HG02852 (cell line): ENCODE results near the gene C12orf76.

Experiments
- ATAC-seq: cut with Tn5 transposase; IDR thresholded peaks from one replicate; pipeline ENCODE4 v1.9.1; 2021; ENCODE audit warnings: mild to moderate bottlenecking, moderate library complexity; ENCODE audit not compliant: unreplicated experiment

Gene C12orf76

DNA sequence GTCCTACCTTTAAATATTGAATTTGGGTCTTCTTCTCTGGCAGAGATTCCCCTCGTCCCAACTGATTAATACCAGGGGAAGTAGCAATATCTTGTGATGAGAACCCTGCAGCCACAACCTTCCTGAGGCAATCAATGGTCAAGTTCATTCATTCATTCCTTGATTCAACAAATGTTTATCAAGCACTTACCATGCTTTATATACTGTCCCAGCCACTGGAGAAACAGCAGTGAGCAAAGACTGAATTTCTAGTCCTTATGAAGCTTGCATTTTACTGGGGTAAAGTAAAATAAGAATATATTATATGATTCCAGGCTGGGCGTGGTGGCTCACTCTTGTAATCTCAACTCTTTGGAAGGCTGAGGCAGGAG, 51.9 kb downstream of the C12orf76 start:
- ATAC-seq = no peak

DNA sequence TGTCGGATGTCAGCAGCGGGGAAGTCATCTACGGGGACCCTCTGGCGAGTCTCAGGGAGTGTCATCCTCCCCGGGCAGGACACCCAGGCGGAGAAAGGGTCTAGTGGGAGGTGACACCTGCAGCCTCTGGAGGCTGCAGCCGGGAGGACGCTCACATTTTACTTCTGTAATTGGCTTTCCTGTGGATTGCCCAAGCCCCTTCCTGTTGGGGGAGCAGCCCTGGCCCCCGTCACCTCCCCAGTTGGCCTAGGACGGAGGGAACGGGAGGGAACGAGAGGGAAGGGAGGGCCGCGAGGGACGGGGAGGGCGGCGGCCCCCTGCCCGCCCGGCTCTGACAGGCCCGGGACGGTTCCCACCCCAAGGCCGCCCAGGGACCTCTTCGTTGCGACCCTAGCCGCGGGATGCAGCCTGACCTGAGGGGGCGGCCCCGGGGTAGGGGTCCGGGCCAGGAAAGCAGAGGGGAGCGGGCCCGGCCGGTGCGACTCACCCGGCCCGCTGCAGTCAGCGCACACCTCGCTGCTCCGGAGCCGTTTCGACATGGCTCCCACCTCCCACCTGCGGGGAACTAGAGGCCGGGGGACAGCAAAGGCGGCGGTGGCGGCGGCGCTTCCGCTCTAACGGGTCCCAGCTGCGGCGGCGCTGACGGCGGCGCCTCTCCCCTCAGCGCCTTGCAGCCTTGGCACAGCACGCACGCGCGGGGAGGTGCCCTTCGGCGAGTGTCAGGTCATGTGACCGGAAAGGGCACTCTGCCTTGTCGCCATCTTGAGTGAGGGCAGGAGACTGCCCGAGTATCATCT, 52.4 kb downstream of the C12orf76 start, which contains the start of gene GIT2:
Gene GIT2, minus strand, starts transcription at position 683 of the 797 bp plus-strand sequence. Its CDS starts 144 bp downstream, at position 539.
- peak; percentile 55 for ATAC-seq

DNA sequence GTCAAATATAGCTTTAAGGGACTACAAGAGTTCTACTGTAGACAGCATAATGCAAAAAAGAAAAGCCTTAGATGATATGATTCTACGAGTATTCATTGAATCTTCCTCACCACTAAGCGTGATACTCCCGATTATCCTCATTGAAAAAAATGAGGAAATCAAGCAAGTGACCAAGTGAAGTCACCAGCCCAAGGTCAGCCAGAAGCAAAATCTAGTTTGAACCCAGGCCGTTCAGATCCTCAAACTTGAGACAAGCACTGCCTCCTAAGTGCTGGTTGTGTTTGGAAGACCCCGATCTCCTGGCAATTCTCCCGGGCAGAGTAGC, 53.0 kb downstream of the C12orf76 start:
- ATAC-seq = no peak

DNA sequence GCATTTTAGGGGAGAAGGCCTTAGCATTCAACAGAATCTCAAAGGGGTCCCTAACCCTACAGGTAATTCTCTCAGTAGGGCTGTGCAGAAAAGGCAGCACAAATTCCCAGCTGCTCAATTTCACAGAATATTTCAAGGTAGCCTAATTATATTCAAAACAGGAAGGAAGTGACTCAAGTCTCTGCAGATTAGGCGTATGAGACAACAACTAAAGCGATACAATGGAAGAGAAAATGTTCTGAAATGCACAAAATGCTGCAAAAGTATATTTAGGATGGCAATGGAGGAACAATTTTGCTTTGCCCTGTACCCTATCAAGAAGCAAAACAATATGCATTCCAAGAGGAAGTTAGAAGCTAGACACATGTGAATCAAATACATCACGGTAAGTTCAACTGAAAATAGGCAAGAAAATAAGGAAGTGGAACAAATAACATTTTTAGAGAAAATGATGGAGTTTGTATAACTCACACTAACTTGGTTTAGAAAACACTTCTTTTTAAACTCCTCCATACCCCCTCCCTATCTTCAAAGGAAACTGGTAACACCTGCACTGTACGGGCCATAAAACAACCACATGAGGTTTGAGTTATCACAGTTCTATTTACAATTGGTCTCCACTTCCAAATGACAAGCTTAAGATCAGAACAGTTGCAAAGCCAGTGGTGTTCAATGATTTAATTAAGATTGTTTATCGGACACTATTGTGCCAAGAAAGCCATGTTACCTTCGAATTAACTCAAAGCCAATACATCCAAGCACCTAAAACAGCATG, 53.7 kb downstream of the C12orf76 start:
- ATAC-seq = no peak

DNA sequence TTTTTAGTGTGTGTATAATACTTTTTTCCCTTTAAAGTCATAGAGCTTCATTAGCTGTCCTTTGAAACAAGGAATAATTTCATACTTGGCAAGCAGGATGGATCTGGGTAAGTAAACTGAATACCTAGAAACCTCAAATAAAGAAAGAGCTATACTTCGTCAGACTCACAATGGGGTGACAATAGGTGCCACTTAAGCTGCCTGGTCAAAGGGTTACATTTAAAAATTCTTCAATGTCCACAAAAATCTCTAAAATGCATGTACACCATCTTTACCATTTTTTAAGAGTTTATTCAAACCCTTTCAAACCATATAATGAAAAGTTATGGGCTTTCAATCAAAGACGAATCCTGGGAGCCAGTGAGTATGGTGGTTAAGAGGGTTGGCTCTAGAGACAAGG, 55.2 kb downstream of the C12orf76 start:
- no peak for ATAC-seq

DNA sequence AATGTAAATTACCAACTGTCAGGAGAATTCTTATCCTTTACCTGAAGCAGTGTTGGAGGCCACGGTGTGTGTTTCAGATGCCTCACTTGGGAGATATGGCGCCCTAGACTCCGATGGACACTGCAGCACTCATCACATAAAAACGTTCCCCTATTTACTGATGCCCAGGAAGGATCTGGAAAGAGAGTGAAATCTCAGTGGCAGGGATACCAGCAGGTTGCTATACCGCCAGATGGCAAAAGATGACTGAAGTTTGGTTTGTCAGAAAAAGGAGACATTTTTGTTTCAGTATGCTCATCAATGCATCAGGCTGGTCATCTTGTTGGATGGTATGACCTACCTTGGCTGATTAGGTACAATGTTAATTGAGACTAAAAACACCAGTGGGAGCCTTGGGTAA, 56.7 kb downstream of the C12orf76 start:
- ATAC-seq = no peak
